CD4-positive, alpha-beta T cell treated with Interleukin-15 for 1 hour (primary cell): ENCODE measurements around the gene PREB.

Experiments used
- DNase-seq: peaks from one replicate; pipeline ENCODE4 v3.0.0-alpha.2; 2020

The PREB gene

DNA sequence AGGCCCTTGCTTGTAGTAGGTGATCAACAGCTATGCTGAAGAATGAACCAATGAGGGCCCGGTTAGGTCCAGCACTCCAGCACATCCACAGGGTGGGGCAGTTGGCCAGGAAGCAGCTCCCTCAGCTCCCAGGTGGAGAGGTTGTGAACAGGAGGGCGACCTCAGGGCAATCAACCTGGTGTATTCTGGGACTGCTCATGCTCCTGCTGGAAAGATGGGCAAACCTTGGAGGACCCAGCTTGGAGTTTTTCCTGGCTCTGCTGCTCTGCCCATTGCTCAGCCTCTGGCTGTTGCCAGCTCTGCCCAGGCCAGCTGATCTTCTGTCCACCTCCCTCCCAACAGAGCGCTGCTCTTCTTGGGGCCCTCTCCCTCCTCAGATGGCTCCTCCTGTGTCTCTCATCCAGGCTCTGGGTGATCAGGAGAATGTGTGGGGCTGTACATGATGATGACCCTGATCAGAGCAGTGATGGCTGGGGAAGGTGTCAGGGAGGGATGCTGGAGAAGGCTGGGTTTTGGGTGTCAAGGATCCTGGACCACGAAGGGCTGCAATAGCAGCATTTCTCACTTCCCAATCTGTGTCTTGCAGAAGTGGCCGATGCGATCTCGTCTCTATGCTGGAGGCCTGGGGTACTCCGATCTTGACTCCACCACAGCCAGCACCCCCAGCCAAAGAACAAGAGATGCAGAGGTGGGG is 17.8 kb upstream of the PREB start:
- no peak for DNase-seq

GRCh38 chr2:27150639-27151230 is 16.3 kb upstream of the PREB start:
- DNase-seq = no peak

DNA sequence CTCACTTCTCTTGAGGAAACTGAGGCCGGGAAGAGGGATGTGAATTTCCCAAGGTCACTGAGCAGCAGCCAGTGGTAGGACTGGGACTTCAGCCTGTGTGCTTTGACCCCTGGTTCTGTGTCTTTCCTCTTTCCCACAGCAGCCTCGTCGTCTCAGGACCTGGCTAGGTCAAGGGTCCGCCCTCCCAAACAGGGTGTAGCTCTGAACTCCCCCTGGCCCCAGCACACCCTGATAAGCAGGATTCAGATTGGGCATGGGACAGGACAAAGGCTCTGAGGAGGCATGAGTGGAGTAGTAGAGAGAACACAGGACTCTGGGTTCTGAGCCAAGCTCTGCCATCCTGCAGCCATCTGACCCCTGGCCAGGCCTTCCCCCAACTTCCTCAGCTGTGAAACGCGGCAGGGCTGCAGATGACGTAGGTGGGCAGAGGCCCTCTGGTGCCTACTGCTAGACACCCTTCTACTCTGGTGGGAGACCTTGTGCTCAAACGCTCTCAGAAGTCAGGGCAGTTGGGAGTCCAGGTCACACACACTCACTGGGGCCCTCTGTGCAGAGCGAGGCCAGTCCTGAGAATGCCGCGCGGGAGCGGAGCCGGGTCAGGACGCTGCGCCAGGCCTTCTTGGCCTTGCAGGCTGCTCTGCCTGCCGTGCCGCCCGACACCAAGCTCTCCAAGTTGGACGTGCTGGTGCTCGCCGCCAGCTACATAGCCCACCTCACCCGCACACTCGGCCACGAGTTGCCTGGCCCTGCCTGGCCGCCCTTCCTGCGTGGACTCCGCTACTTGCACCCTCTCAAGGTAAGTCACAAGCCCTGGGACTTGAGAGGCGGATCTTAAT is 15.4 kb upstream of the PREB start:
- DNase-seq = no peak

DNA sequence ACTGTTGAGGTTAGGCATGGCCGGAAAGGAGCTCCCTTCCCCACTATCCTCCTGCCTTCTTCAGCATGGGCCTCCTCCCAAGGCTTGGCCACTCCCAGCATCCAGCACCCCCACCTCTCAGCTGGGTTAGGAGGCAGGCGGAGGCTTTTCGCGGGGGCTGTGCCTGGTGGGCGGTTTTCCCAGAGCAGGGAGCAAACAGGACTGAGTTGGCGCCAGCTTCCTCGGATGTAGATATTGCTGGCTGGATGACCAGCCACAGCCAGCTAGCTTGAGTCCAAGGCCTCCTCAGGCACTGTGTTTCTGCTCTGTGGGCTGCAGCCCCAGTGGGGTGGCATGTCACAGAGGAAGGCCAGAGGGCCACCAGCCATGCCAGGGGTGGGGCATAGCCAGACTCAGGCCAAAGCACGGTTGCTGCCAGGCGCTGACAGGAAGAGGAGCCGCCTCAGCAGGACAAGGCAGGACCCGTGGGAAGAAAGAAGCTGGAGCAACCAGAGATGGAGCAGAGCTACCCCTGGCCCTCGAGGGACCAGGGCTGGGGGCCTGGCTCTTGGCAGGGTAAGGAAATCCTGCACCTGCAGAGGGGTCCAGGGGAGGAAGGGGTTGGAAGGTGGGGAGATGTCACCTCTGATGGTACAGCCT is 14.5 kb upstream of the PREB start, which contains the start of gene TCF23:
TCF23 (plus strand) TSS at position 204 of the 639 bp plus-strand sequence; CDS start at position 334, 130 bp downstream.
- DNase-seq = no peak

DNA sequence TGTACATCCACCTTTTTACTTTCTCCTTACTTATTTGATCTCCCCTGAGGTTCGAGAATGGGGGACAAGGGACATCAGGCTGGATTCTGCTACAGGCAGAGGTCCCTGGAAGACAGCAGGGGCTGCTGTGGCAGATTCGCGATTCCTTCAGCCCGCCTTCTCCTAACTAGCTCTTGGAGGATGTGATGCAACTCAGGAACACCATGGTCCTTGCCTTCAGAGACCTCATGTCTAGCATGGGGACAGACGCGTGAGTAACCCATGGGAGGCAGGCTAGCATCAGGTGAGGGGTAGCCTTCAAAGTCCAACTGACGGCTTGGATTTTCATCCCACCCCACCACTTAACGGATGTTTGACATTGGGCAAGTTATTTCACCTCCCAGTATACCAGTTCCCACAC is 13.5 kb upstream of the PREB start:
- no peak for DNase-seq

DNA sequence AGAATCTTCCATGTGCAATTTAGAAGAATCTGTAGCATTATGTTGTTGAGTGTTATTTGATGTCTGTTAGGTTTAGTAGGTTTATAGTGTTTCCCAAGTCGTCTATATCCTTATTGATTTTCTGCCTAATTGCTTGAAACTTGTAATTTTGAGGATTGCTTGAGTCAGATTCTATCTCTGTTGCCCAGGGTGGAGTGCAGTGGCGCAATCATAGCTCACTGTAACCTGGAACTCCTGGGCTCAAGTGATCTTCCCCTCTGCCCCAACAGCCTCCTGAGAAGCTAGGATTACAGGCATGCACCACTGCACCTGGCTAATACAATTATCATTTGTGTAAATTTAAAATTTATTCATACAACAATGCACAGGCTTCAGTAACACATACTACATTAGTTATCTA is 11.2 kb upstream of the PREB start:
- DNase-seq = no peak

DNA sequence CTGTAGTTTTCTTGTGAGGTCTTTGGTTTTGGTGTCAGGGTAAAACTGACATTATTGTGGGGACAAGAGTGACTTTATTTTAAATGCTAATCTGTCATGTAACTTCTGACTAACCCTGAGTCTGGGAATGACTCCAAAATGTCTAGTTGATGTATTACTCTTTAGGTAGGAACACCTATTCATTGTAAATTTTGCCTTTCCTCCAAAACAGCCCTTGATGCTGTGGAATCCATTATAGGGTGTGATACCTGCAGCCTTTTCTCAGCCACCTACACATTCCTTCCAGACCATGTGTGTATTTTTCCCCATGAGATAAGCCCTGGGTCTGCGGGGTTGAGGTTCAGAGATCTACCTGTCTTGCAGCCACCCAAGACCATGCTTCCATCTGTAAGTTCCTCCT is 8.8 kb upstream of the PREB start:
- DNase-seq = no peak

DNA sequence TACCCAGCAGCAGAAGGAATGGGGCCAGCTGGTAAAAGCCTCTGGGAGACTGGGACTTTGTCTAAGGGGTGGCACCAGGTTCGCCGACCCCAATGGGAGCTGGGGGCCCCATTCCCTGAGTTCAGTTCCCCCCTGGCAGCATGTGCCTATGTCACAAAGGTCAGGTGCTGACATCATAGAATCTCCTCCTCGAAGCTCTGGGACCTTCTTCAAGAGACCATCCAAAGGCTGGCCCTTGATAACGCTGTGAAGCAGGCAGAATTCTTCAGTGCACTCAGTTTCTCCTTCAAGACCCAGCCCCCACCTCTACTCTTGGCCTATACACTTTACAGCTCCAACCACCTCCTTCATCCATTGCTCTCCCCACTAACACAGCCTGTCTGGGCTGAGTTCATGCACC is 4.9 kb upstream of the PREB start, which contains the start of gene PRR30:
PRR30 (minus strand) TSS at position 101 of the 400 bp plus-strand sequence. CDS start 1,081 bp downstream, outside the sequence.
- no peak for DNase-seq

- no peak for DNase-seq
Observed at GRCh38 chr2:27138111-27138510, 3.7 kb upstream of the PREB start.

DNA sequence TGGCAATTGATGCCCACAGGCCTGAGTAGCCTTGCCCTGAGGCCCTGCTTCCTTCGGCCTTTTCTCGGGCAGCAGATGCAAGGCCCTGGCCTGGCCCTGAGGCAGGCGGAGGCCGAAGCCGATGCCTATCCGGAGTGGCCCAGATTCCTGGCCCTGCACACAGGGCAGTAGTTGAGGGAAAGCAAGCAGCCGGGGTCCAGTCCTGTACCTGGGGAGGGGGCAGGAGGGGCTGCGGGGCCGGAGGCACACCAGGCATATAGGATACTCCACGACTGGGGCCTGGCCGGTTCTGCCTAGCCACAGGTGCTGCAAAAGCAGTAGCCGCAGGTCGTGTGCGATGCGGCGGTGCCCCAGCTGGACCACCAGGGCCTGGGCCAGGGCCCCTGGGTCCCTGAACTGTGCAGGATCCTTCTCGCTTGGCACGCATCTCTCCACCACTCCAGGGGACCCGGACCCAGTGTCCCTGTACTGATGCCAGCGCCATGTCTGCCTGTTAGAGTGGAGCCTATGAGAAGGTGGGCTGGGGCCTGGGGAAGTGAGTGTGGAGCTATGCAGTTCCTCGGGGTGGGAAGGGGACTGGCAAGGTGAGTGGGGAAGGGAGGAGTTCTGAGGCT is 3.0 kb upstream of the PREB start:
- no peak for DNase-seq

GRCh38 chr2:27136751-27137150 is 2.3 kb upstream of the PREB start:
- DNase-seq = no peak

DNA sequence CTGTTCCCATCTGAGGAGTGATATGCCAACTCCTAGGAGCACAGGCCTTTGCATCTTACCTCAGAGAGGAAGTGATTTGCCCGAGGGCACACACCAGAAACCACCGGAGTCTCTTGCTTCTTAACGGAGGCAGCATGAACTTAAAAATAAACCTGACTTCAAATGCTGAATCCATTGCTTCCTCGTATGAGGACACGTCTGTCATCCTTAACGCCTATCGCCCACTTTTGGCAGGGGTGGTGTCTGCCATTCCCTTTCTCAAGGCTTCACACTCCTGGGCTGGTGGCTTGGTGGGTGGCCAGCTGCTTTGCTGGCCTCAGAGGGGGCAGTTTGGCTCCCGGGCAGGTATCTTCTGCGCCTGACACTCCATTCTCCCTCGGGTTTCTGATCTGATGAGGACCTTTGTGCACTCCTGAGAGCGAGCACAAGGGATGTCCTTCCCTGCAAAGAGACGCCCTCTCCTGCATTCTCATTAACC is 1.1 kb upstream of the PREB start:
- no peak for DNase-seq

- no peak for DNase-seq
Observed at GRCh38 chr2:27134781-27135477, 493 bp upstream of the PREB start.

GRCh38 chr2:27133195-27133875 is 1.1 kb downstream of the PREB start:
- no peak for DNase-seq

GRCh38 chr2:27131429-27131828 is 3.0 kb downstream of the PREB start:
- no peak for DNase-seq

DNA sequence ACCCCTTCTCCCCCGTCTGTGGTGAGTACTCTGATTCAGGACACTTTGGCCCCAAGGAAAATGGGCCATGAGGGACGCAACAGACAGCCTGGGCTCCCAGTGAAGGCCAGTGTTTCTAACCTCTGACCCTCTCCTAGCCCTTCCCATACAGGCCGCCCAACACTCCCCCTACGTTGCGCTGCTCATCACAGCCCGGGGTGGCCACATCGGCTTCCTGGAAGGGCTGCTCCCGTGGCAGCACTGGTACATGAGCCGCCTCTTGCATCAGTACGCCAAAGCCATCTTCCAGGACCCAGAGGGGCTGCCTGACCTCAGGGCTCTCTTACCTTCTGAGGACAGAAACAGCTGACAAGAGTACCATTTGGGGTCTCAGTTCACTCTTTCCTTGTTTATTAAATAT is 4.0 kb downstream of the PREB start:
- no peak for DNase-seq

GRCh38 chr2:27128668-27129571 is 5.5 kb downstream of the PREB start:
- DNase-seq = no peak

DNA sequence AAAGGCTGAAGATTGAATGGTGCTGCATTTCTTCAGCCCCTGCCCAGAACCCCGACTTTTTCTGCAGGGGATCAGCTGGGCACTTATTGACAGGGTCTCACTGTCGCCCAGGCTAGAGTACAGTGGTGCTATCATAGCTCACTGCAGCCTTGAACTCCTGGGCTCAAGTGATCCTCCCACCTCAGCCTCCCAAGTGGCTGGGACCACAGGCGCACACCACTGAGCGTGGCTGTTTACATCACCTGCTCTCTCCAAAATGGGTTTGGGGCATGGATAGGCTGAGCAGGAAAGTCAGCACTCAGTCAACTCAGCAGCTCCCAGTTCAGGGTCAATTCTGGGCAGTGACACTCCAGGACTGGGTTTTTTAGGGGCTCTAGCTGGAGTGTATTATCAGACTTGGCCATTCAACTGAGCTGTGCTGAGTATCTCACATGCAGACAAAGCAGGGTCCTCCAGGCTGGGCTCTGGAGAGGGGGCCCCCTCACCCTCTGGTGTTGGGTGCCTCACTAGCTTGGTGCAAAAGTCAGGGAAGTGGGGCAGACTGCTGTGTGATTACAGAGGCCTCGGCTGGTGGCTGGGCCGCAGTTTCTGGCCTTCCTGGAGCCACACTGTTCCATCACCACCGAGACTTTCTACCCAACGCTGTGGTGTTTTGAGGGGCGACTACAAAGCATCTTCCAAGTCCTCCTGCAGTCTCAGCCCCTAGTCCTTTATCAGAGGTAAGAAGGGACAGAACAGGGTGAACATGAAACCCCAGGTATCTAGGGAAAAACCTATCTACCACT is 6.4 kb downstream of the PREB start:
- no peak for DNase-seq

DNA sequence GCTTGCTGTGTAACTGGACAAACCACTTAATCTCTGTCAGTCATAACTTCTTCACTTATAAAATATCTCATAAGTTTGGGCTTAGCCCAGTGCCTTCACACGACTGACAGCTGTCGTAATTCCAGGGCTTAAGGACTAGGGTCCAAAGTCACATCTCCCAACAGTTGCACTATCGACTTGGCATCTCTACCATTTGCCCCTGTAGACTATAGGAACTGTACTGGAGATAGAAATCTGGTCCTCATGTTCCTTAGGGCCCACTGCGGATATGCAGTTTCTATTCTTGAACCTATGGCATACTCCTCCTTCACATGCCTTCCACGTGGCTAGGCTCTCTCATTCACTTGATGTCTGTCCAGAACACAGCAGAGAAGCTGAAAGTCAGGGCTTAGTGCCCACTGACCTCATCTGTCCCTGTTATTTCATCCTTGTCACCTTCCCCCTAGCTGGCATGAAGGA is 8.2 kb downstream of the PREB start:
- DNase-seq = no peak
